ENCODE measurements around the gene RPS17.
"Not testable (repeated sequence)": the region's sequence is repeated elsewhere in the genome, so short reads cannot be mapped to it uniquely, and the experiment has no call there.

The RPS17 gene

GRCh38 chr15:82549199-82549665 lies 9.0 kb upstream of the RPS17 start:
- no peak for DNase-seq (ENCODE audit: insufficient read length, low spot score)
- FAIRE-seq: no peak

GRCh38 chr15:82548700-82549099 lies 8.4 kb upstream of the RPS17 start:
- no peak for DNase-seq (ENCODE audit: insufficient read length, low spot score)
- FAIRE-seq: no peak

- DNase-seq (ENCODE audit: insufficient read length, low spot score) (no peak), FAIRE-seq (no peak)
Measured at GRCh38 chr15:82545478-82545877, 5.2 kb upstream of the RPS17 start.

- DNase-seq (ENCODE audit: insufficient read length, low spot score) (no peak), FAIRE-seq (no peak)
Measured at GRCh38 chr15:82545002-82545401, 4.7 kb upstream of the RPS17 start.

- FAIRE-seq (no peak), DNase-seq (ENCODE audit: insufficient read length, low spot score) (no peak)
Measured at GRCh38 chr15:82544431-82544830, 4.2 kb upstream of the RPS17 start.

- FAIRE-seq: no peak
- DNase-seq (ENCODE audit: insufficient read length, low spot score): no peak
Measured at GRCh38 chr15:82543160-82543559, 2.9 kb upstream of the RPS17 start.

GRCh38 chr15:82540984-82541431 lies 751 bp upstream of the RPS17 start:
- DNase-seq (ENCODE audit: insufficient read length, low spot score) (no peak), FAIRE-seq (no peak)

- DNase-seq (ENCODE audit: insufficient read length, low spot score): no peak
Measured at GRCh38 chr15:82539691-82540054, 584 bp downstream of the RPS17 start.

GRCh38 chr15:82538961-82539690 lies 1.1 kb downstream of the RPS17 start:
- DNase-seq (ENCODE audit: insufficient read length, low spot score): no peak
- no peak for FAIRE-seq

More at GRCh38 chr15:82539691-82540054, 584 bp downstream of the RPS17 start:
- FAIRE-seq: no peak

GRCh38 chr15:82537351-82537908 lies 2.8 kb downstream of the RPS17 start:
- FAIRE-seq (no peak), DNase-seq (ENCODE audit: insufficient read length, low spot score) (no peak)

- DNase-seq (ENCODE audit: insufficient read length, low spot score): no peak
- FAIRE-seq: no peak
Measured at GRCh38 chr15:82536409-82537350, 3.6 kb downstream of the RPS17 start.

GRCh38 chr15:82535566-82536408 lies 4.5 kb downstream of the RPS17 start:
- no peak for DNase-seq (ENCODE audit: insufficient read length, low spot score)
- FAIRE-seq: no peak

- not testable (repeated sequence) for DNase-seq (ENCODE audit: insufficient read length, low spot score); FAIRE-seq
Measured at GRCh38 chr15:82535151-82535550, 5.1 kb downstream of the RPS17 start.

GRCh38 chr15:82534457-82534861 lies 5.8 kb downstream of the RPS17 start:
- not testable (repeated sequence) for FAIRE-seq

GRCh38 chr15:82533801-82534200 lies 6.5 kb downstream of the RPS17 start:
- no peak for FAIRE-seq
- no peak for DNase-seq (ENCODE audit: insufficient read length, low spot score)

More at GRCh38 chr15:82534457-82534861, 5.8 kb downstream of the RPS17 start:
- DNase-seq (ENCODE audit: insufficient read length, low spot score): not testable (repeated sequence)

GRCh38 chr15:82532991-82533481 lies 7.2 kb downstream of the RPS17 start:
- DNase-seq (ENCODE audit: insufficient read length, low spot score) (no peak), FAIRE-seq (no peak)

GRCh38 chr15:82532383-82532990 lies 7.8 kb downstream of the RPS17 start:
- DNase-seq (ENCODE audit: insufficient read length, low spot score): no peak
- FAIRE-seq: no peak

- no peak for FAIRE-seq
- no peak for DNase-seq (ENCODE audit: insufficient read length, low spot score)
Measured at GRCh38 chr15:82531496-82532382, 8.5 kb downstream of the RPS17 start.
